ENCODE results near the gene COMTD1.

Gene COMTD1

GRCh38 chr10:75235375-75236177, at the start of gene COMTD1:
COMTD1 (minus strand) TSS chr10:75235957; CDS start chr10:75235928, 29 bp downstream.
- TF ChIP-seq CTCF (IDR thresholded peaks at IDR 0.05; ENCODE audit: low read depth, low read length, missing control alignments) = peak; percentile 99
- in situ Hi-C loops (cut with HindIII; ENCODE audit: low pct_ligation_motif_present, low sequenced_read_pairs) = no loop called here
- DNase-seq = peak; percentile 79
- H3K27me3 ChIP-seq (replicated peaks) = no peaks in the 10 kb centered on the region
- peak within 1 kb of the TSS; percentile 68 for H3K4me3 ChIP-seq (ENCODE audit: low read depth, low read length)
- peaks cover 21% of the 10 kb centered on the region for H3K36me3 ChIP-seq (replicated peaks)
- peak within 1 kb of the TSS; percentile 5 for H3K27ac ChIP-seq

GRCh38 chr10:75283671-75284470, 48.1 kb upstream of the COMTD1 start:
- H3K4me3 ChIP-seq (ENCODE audit: low read depth, low read length) = peak overlapping the region; percentile 30

GRCh38 chr10:75283078-75283670, 47.4 kb upstream of the COMTD1 start:
- H3K27me3 ChIP-seq (replicated peaks) = peaks cover 3% of the 10 kb centered on the region
- no peak for TF ChIP-seq CTCF (IDR thresholded peaks at IDR 0.05; ENCODE audit: low read depth, low read length, missing control alignments)
- H3K4me3 ChIP-seq (ENCODE audit: low read depth, low read length) = peak overlapping the region; percentile 30
- no peaks in the 10 kb centered on the region for H3K36me3 ChIP-seq (replicated peaks)
- H3K27ac ChIP-seq = no peak overlapping the region
- DNase-seq = no peak
- in situ Hi-C loops (cut with HindIII; ENCODE audit: low pct_ligation_motif_present, low sequenced_read_pairs) = no loop called here

More at GRCh38 chr10:75283671-75284470, 48.1 kb upstream of the COMTD1 start:
- Histone ChIP-seq H3K27ac (no peak overlapping the region), H3K36me3 (replicated peaks) (no peaks in the 10 kb centered on the region), H3K27me3 (replicated peaks) (peaks cover 3% of the 10 kb centered on the region)
- in situ Hi-C loops (cut with HindIII; ENCODE audit: low pct_ligation_motif_present, low sequenced_read_pairs) = no loop called here
- no peak for TF ChIP-seq CTCF (IDR thresholded peaks at IDR 0.05; ENCODE audit: low read depth, low read length, missing control alignments)
- DNase-seq = no peak

- no peak for TF ChIP-seq CTCF (IDR thresholded peaks at IDR 0.05; ENCODE audit: low read depth, low read length, missing control alignments)
- H3K27ac ChIP-seq = no peak overlapping the region
- in situ Hi-C loops (cut with HindIII; ENCODE audit: low pct_ligation_motif_present, low sequenced_read_pairs) = no loop called here
- no peak for DNase-seq
- H3K4me3 ChIP-seq (ENCODE audit: low read depth, low read length) = no peak overlapping the region
- H3K36me3 ChIP-seq (replicated peaks) = no peaks in the 10 kb centered on the region
- H3K27me3 ChIP-seq (replicated peaks) = peaks cover 3% of the 10 kb centered on the region
Observed at GRCh38 chr10:75281974-75282373, 46.2 kb upstream of the COMTD1 start.

- in situ Hi-C loops (cut with HindIII; ENCODE audit: low pct_ligation_motif_present, low sequenced_read_pairs) = no loop called here
- peaks cover 3% of the 10 kb centered on the region for H3K27me3 ChIP-seq (replicated peaks)
- no peaks in the 10 kb centered on the region for H3K36me3 ChIP-seq (replicated peaks)
- H3K4me3 ChIP-seq (ENCODE audit: low read depth, low read length) = no peak overlapping the region
- no peak for TF ChIP-seq CTCF (IDR thresholded peaks at IDR 0.05; ENCODE audit: low read depth, low read length, missing control alignments)
- H3K27ac ChIP-seq = no peak overlapping the region
- DNase-seq = no peak
Observed at GRCh38 chr10:75280236-75280635, 44.5 kb upstream of the COMTD1 start.
